ENCODE measurements around the gene ZNF488.

The ZNF488 gene

DNA sequence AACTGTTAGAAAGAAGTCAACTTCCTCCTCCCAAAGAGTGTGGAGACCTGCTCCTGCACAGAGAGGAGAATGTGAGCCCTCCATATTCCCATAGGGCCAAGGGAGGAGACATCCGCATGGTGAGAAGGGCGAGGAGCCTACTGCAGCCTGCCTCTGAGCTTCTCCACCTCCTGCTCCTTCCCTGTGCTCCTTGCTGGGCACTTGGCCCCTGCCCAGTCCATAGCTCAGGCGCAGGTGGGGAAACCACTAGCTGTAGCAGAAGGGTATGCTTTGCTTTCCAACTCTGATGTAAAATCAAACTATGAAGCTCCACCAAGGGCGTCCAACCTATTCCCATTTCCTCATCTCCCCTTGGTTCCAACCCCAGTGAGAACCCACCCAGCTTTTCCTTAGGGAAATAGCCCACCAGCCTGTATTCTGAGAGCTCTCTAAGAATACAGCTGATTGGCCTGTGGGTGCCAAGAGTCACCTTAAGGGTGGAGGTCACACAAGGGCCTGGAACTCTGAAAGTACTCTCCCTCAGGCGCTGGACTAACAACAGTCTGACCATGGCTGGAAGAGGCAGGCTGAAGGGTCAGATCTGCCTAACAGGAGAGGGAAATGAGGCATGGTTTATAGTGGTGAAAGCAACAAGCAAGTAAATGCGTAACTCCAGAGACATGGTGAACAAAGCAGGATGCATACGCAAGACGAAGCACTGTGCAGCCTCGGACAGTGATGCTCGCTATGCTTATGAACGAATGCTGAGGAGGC, 13.9 kb downstream of the ZNF488 start:
- Histone ChIP-seq H3K27ac (no peak overlapping the region), H3K4me3 (no peak overlapping the region)

DNA sequence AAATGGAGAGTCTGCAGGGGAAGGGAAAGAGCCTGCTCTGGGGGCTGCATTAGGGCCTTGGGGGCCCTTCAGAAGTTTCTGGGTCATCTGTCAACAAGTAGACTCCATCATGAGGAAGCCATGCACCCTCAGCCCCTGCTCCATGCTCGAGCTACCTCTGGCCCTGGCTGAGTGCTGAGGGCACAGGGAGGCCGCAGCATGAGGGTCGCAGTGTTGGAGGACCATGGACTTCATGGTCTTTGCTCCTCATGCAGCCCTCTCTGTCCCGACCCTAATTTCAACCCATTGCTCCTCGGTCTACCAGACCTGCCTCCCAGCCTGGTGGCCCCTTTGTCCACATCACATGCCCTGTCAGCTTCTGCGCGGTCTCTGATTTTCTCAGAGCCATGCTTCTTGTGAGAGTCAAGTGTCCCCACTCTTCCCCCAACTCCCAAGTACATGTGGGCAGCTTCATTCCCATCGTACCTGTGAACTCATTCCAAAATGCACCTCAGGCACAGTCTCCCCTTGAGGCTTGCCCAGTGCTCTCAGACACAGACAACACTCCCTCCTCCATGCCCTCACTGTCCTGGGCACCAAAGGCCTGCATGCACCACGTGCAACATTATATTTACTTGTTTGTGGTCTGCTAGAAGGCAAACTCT, 14.7 kb downstream of the ZNF488 start:
- H3K27ac ChIP-seq, result no peak overlapping the region
- H3K4me3 ChIP-seq, result no peak overlapping the region

DNA sequence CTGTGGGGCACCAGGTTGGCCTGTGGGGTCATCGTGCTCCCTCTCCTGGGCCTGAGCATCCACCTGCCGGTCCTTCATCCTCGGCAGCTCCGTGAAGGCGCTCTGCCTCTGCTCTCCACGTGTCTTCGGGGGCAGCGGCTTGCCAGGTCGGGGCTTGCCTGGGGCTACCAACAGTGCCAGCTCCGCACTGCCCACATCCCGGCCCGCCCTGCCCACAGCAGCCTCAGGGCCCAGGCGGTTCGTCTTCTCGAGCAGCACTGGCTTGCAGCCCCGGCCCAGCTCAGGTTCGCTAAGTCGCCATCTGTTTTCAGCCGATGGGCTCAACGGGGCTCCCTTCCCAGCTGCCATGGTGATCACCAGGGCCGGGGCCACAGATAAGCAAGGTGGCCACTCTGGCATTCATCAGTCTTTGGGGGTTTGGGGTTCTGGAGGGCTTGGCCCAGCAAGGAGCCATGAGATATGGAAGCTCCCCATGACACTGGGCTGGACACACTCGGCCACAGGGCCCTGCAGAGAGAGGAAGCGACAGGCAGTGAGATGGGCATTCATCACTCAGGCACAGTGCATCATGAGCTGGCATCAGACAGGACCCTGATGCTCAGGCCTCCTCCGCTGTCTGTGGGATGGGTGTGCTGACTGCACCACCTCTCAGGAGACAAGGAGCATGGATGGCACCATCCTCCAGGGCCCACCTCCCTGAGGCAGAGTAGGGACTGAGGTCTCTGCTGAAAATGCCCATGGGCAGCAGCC, 15.5 kb downstream of the ZNF488 start:
- H3K27ac ChIP-seq, result no peak overlapping the region
- no peak overlapping the region for H3K4me3 ChIP-seq

DNA sequence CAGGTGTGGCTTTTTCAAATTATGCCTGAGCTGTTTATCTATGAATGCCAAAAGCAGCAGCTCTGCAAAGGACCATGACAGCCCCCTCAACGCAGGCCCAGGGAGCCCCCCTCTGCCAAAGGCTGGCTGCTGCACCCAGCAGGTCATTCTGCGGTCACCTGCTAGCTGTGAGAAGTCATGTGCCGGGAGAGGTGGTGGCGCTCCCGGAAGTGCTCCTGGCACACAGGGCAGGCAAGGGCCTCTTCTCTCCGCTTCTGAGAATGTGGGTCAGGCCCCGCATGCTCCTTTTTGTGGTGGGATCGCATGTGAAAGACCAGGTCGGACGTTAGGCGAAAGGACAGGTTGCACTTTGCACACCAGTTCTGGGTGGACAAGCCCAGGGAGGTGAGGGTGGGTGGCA, 16.4 kb downstream of the ZNF488 start:
- H3K27ac ChIP-seq, result no peak overlapping the region
- H3K4me3 ChIP-seq, result no peak overlapping the region

DNA sequence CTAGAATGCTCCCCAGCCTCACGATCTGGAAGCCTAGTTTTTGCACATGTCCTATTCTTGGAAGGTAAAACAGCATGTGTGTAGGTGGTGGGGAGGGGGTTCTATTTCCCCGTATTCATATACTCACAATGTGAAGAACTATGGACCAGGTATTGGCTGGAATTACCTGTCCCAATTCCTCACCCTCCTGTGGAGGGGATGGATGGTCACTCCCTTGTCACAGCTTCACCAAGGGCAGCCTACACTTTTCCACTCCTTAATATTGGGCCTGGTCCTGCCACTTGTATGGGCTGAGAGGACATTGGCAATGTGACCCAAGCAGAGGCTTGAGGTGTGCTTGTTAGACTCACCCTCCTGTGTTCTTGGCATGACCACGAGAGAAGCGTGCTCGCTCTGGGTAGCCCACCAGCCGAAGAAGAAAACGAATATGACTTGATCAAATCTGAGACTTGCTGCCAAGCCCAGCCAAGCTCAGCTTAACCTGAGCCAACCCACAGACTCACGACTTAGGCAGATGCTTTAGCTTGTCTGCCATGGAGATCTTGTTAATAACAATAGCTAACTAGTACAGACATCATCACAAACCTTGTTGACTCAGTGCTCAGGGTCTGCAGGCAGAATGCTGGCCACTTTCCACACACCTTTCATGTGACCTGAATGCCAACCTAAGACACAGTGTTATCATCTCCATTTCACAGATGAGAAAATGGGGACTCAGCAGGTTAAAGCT, 17.2 kb downstream of the ZNF488 start:
- H3K27ac ChIP-seq, result no peak overlapping the region
- no peak overlapping the region for H3K4me3 ChIP-seq

DNA sequence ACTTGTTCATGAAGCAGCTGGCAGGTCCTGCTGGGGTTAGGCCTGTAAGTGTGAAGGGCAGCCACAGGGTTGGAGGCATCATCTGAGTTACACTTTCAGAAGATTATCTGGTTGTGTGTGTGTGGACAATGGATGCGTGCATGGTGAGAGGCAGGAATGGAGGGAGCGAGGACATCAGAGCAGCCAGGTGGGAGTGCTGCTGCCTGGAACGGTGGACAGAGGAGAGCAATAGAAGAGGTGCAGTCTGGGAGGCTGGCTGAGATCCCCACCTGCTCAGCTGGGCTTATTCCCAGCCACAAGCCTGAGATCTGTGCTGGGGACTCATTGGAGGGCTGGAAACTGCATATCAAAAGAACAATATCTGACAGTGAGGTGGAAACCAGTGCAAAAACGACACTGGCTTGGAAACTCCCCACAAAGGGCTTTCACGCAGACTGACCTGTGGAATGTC, 17.9 kb downstream of the ZNF488 start:
- Histone ChIP-seq H3K4me3 (no peak overlapping the region), H3K27ac (no peak overlapping the region)

DNA sequence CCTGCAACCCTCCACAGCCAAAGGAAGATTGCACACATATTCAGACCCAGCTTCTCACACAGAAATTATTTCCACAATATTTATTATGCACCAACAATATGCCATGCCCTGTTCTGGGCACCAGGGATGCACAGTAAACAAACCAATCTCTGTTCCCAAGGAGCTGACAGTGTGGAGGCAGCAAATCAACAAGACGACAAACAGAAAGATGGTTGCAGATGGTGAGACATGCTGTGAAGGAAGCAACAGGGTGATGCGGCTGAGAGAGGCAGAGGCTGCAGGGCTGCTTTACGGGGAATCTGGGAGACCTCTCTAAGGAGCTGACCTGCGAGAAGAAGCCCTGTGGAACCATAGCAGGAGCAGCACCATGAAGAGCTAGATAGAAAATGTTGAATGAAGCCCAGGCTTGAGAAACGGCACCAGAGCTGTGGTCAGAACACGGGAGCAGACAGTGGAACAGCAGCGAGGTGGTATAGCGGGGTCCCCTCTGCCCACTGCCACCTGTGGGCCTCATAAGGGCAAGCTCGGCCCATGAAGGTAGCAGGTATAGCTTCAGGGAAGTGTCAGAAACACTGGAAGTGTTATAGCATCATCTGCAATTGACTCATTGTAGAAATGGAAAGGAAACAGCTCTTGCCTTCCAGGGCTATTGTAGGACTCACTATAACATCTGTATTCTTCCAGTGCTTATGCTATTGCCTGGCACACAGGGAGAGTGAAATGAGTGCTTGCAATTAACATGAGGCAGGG, 18.5 kb downstream of the ZNF488 start:
- Histone ChIP-seq H3K4me3 (no peak overlapping the region), H3K27ac (no peak overlapping the region)

DNA sequence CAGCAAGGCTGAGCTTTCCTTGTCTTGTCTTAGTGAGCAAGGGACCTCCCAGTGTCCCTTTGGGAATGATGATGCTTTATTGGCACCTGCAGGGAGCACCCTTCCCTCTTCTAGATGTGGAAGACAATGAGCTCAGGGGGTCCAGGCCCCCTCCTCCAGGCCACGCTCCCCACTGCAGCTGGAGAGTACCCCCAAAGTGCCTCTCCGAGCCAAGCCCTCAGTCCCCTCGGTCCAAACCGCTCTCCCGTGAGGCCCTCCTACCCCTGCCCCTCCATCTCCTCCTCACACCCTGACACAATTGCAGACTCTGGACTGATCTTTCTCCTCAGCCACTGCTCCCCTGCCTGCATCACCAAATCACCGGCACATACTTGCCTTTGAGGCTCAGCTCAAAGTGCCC, 19.2 kb downstream of the ZNF488 start:
- H3K27ac ChIP-seq, result no peak overlapping the region

DNA sequence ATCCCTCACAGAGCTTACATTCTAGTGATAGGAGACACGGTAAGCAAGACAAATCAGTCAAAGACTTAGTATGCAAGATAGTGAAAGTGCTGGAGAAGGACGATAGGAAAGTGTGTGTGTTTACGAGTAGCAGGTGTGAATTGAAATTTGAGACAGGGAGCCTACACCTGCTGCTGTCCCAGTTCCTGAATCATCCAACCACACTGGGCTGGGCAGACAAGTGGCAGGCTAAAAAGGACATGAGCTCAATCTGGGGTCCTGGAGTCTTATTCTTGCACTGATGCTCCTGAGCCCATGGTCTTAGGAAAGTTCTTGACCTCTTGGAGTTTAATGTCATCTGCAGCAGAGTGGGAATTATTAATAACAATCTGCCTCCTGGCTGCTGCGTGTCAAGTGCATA, 19.7 kb downstream of the ZNF488 start:
- no peak overlapping the region for H3K27ac ChIP-seq
- no peak overlapping the region for H3K4me3 ChIP-seq

More for the DNA sequence above, 19.2 kb downstream of the ZNF488 start:
- no peak overlapping the region for H3K4me3 ChIP-seq

DNA sequence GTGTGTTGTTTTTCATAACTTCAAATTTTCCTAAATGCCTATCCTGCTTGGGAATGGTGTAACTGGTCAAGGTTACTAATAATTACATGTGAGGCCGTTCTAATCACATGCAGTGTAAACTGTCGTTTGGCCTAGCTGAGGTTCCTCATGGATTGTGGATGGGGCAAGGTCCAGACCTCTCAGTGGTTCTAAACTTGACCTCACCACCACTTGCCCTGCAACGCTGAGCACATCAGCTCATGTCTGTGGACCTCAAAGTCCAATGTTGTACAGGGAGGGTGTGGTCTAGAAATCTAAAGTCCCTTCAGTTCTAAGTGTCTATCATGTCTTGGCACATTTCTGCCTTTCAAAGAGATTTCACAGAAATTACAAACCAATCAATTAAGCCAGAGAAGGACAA, 20.3 kb downstream of the ZNF488 start:
- H3K27ac ChIP-seq, result no peak overlapping the region
- H3K4me3 ChIP-seq, result no peak overlapping the region

DNA sequence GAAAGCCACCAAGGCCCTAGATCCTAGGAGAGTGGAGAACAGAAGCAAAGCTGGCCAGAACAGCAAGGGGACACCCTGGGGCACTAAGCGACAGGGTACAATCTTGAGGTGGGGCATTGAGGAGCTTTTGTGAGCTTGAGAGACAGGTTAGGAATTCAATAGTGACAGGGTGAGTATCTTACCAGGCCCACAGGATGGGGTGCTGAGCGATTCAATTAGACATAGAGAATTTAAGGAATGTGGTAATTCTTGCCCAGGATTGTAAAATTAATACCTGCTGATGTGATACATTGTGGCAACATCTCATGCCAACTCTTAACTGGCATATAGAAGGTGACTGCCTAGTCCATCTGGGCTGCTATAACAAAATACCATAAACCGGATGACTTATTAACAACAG, 21.9 kb downstream of the ZNF488 start:
- Histone ChIP-seq H3K27ac (no peak overlapping the region), H3K4me3 (no peak overlapping the region)

DNA sequence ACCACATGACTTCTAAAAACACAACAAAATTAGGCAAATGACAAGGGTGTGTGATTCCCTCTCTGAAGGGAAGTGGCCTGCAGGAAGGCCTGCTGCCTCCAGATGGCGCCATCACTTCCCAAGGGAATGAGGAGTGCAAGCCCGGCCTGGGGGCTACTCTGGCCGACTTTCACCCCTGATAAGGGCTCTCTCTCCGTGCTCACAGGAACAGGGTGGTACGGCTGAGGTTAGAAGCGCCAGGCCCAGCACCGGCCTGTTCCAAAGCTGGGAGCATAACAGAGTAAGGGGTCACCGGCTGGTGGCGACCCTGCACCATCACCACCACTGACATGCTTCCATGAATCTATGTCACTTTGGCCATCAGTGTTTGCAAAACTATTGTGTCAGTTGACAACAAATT, 22.8 kb downstream of the ZNF488 start:
- Histone ChIP-seq H3K4me3 (no peak overlapping the region), H3K27ac (no peak overlapping the region)

DNA sequence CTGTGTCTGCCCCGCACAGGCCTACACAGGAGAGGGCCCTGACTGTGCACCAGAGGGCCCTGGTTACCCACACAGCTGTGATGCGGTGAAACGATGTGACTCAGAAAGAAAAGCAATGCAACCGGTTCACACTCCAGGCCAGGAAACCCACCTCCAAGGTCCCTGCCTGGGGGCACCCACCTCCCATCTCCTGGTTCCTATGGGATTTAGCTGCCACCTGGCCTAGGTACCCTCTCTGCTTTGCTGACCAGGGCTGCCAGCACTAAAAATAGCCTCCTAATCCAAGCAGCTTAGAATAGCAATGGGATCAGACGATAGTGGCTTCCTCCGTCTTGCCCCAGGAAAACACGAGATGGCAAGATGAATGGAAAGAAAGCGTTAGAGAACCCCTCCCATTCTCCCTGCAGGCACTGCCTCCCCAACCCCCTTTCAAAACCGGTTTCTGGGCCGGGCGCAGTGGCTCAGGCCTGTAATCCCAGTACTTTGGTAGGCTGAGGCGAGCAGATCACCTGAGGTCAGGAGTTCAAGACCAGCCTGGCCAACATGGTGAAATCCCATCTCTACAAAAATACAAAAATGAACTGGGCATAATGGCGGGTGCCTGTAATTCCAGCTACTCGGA, 23.6 kb downstream of the ZNF488 start:
- no peak overlapping the region for H3K4me3 ChIP-seq
- no peak overlapping the region for H3K27ac ChIP-seq

DNA sequence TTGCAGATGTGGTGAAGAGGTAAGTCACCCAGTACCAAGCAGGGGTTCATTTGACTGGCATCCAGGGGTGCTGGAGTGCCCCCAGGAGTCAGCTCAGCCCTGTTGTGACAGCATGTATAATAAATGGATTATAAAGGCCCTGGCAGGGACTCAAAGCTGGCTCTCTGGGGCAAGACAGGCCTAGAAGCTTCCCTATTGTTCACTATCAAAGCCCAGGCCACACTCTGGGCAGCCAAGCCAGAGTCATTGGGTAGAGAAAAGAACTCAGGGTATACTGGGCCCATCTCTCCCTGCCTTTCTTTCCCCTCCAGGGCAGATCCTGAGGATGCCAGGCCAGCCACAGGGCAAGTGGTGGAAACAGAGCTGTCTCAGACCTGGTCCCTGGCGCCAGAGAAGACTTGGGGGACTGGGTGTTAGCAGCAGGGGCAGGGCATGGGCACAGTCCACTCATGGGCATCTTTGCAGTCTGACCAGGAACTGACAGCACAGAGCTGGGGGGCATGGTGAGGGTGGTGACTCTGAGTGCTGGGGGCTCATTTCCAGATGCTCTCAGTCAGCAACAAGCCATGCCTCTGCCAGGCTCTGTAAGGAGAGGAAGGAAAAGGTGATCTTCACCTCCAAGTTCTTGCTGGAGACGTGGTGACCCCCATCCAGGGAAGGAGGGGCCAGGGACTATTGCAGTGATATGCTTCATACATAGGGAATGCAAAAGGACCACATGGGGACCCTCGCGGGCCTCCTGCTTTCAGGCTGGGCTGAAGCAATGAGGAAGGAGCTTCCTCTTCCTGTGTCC, 24.3 kb downstream of the ZNF488 start:
- no peak overlapping the region for H3K27ac ChIP-seq
- no peak overlapping the region for H3K4me3 ChIP-seq

DNA sequence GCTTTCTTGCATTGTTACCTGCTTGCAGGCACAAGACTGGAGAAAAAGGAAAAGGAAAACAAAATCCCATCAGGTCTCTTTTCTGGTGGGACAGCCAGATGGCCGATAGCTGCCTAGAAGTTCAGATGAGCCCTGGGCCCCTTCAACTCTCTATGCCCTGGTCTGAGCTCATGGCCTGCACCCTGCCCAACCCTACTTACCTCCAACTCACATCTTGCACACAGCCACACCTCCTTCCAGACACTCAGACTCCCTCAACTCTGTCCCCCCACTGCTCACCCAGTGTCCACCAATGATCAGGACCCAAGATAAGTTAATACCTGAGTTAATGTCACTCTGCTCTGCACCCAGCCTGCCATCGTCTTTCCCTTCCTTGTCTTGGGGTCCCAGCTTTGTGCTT, 25.0 kb downstream of the ZNF488 start:
- Histone ChIP-seq H3K27ac (no peak overlapping the region), H3K4me3 (no peak overlapping the region)

DNA sequence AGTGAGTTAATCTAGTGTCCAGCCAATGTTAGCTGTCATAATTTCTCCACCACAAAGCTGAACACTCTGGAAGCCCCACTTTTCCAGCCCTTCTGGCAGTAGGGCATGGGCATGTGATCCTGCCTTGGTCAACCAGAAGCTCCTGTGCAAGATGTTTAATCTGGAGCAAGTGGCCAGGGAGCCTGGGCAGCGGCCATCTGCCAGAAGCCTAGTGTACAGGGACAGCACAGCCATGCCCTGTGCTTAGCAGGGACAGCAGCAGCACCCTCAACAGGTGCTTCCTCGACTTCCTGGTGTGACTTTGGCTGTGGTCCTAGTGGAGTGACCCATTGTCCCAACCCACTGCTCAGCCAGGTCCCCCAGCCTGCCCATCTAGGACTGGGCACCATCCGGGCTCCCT, 25.6 kb downstream of the ZNF488 start:
- Histone ChIP-seq H3K4me3 (no peak overlapping the region), H3K27ac (no peak overlapping the region)

DNA sequence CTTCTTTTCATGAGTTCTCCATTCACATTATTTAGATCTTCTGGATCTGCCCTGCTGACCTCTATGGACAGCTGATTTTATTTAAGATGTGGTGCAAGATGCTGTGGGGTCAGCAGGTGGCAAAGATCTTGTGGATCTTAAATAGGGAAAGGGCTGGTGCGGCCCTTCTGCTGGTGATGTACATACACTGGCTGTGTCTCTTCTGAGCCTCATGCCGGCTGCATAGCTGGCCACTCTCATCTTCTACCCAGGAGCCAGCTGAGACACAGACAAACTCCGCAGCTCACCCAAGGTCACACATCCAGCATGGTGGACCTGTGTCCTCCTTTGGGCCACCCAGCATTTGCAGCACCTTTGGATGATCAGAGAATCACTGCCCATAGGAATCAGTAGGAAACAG, 26.2 kb downstream of the ZNF488 start:
- no peak overlapping the region for H3K27ac ChIP-seq
- no peak overlapping the region for H3K4me3 ChIP-seq

DNA sequence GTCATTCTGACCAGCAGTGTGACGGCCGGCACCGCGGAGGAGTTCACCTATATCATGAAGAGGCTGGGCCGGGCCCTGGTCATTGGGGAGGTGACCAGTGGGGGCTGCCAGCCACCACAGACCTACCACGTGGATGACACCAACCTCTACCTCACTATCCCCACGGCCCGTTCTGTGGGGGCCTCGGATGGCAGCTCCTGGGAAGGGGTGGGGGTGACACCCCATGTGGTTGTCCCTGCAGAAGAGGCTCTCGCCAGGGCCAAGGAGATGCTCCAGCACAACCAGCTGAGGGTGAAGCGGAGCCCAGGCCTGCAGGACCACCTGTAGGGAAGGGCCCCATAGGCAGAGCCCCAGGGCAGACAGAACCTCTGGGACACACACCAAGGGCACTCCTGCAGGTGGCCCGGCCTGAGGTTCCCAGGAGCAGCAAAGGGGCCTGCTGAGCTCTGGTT, 26.9 kb downstream of the ZNF488 start:
- H3K27ac ChIP-seq, result no peak overlapping the region

More for the DNA sequence above, 26.9 kb downstream of the ZNF488 start:
- no peak overlapping the region for H3K4me3 ChIP-seq

All from skin epidermis (tissue), 12 donors.